Measurements from ENCODE around the gene COLEC12.

COLEC12 gene

GRCh38 chr18:475202-476031, 25.1 kb downstream of the COLEC12 start:
- in situ Hi-C loops (cut with MboI; ENCODE audit: low sequenced_read_pairs), result no loop called here

- in situ Hi-C loops (cut with MboI; ENCODE audit: low sequenced_read_pairs), result no loop called here
Observed at GRCh38 chr18:474416-474815, 26.1 kb downstream of the COLEC12 start.

- in situ Hi-C loops (cut with MboI; ENCODE audit: low sequenced_read_pairs), result no loop called here
Observed at GRCh38 chr18:473802-474201, 26.7 kb downstream of the COLEC12 start.

DNA sequence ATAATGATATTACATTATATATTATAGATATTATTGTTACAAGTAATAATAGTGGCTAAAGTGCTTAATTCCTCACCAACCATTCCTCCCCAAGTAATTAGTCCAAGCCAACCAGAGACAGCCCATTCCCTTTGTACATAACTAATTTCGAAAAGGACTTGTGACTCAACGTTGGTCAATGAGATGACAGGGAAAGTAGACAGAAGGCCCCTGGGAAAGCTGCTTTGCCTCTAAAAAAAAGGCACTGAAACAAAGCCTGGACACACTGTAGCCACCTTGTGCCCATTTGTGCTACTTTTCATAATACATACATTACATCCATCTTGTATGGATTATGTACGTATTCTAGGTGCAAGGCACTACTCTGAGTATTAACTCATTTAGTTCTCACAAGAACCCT, 28.8 kb downstream of the COLEC12 start:
- in situ Hi-C loops (cut with MboI; ENCODE audit: low sequenced_read_pairs), result no loop called here

DNA sequence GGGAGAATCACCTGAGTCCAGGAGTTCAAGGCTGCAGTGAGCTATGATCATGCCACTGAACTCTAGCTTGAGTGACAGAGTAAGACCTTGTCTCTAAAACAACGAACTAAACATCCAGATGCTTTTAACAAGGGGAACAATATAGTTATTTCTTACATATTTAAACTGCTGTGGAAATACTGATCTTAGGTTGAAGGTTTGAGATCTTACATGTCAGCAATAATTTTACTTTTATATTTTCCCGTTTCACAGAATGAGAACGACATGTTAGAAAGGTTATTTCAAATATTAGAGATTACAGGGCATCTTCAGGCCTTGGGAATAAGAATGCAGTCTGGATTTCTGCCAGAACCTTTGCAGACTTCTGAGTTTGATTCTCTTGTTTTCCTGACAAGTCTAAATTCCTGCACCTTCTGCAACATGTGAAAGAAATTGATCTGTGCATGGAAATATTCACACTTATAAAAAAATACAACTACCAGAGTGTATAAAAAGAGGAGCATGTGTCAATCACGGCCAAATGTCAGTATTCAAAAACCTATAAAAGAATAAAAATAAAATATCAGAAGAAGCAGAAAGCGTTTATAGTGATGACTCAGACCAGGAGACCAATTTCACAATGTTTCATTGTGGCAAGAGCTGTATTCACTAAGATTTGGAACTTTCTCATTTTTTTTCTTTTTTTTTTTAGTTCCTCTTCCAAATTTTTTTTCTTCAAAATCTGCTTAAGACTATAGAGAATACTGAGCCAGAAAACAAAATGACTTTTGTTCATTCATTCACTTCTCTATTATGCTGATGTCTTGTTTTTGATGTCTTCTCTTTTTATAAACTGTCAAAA, 29.6 kb downstream of the COLEC12 start:
- in situ Hi-C loops (cut with MboI; ENCODE audit: low sequenced_read_pairs), result no loop called here

DNA sequence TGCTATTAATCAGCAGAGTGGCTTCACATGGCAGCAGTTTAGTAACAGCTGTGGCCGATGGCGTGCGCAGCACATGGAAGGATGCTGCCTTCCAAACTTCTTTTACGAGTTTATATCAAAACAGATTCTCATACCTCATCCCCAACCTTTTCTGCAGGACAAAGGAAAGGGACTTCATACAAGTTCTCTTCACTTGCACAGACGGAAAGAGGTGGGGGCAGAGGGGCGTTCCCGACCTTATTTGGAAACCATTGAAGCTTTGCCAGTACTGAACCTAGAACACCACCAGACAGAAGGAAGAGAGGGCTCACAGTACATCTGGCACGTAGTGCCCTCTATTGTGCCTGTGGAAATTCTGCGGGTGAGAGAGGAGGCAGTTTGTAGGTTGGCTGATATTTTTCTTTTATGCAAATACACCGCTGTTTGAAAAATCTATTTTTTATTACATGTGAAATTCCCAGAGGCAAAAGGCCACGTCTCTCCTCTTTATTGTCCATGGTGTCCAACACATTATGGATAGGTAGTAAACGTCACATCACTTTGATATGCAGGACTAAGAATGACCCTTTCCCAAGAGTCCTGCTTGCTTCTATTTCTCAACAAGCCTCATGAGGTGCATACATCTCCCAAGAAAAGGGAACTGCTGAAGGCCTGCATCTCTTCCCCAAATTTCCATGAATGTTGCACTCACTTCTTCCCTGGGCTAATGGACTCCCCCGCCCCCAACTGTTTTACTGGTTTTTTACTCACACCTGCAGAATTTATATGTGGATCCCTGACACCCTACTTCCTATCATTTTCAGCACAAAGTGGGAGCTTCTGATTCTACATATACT, 31.3 kb downstream of the COLEC12 start:
- in situ Hi-C loops (cut with MboI; ENCODE audit: low sequenced_read_pairs), result no loop called here

- in situ Hi-C loops (cut with MboI; ENCODE audit: low sequenced_read_pairs), result no loop called here
Observed at GRCh38 chr18:463827-464541, 36.5 kb downstream of the COLEC12 start.

- in situ Hi-C loops (cut with MboI; ENCODE audit: low sequenced_read_pairs), result no loop called here
Observed at GRCh38 chr18:463403-463802, 37.1 kb downstream of the COLEC12 start.

GRCh38 chr18:461762-462161, 38.7 kb downstream of the COLEC12 start:
- in situ Hi-C loops (cut with MboI; ENCODE audit: low sequenced_read_pairs), result no loop called here

GRCh38 chr18:460791-461190, 39.7 kb downstream of the COLEC12 start:
- in situ Hi-C loops (cut with MboI; ENCODE audit: low sequenced_read_pairs), result no loop called here

DNA sequence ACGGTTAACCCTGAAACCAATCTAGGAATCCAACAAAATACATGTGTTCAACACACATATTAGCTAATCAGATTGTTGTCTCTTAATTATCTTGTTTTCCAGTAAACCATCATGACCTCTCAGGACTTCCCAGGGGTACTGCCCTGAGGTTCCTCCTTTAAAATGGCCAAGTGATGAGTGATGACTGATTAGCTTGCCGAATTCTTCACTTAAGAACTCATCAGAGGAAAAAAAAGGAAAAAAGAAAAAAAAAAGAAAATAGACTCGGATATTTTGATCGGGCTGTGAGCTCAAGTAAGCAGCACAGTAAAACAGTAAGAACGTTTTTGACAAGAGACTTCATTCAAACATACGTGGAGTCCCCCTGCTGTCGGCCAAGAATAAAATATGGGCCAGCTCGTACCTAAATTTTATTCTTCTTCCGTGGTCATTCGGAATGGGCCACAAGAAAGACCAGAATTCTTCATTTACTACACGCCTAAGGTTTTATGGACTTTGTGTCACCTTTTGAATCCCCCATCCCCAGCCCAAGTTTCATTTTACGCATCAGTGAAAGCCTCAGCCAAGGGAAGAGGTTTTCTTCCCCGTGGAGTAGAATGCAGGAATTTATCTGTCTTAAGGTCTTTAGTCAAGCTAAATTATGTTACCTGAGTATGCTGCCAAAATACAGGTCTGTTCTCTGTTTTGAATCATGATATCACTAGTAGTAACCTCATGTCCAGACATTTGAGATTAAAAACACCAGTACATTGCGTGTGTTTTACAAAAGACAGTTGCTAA, 40.5 kb downstream of the COLEC12 start:
- in situ Hi-C loops (cut with MboI; ENCODE audit: low sequenced_read_pairs), result no loop called here

DNA sequence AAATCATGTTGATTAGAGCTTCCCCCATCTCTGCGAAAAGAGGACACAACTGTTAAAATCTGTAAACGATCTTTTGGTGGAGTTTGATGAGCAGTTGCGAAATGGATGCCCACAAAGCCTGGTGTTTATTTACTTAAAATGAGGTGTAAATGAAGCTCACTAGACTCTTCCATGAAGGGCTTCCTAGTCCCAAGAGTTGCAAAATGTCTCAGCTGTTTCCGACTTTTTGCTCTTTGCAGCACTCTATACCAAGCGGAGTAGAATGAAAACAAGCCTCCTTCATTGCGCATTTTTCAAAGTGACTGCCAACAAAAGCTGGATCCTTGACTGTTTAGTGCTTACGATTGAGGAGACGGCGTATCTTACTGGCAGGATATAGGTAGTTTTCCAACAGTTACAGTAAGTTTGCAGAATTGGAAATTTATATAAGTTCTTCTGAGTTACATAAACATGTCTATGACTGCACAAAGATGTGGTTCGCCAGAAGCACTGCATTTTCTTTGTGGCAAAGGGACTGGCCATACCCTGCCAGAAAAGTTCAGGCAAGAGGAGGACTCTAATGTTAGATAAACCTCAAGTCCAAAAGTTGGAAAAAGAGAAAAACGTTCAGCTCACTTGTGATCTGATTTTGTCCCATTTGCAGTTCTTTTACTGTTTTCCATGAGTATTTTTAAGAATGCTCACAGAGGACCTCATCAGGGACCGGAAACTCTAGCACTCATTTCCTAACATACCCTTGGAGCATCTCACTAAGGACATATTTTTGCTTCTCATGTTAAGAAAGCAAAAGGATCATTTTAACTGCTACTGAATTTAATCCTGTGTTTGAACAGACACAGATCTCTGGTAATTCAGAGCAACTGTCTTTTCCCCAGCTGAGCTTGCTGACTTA, 42.7 kb downstream of the COLEC12 start:
- in situ Hi-C loops (cut with MboI; ENCODE audit: low sequenced_read_pairs), result no loop called here

- in situ Hi-C loops (cut with MboI; ENCODE audit: low sequenced_read_pairs), result no loop called here
Observed at GRCh38 chr18:457140-457519, 43.4 kb downstream of the COLEC12 start.

DNA sequence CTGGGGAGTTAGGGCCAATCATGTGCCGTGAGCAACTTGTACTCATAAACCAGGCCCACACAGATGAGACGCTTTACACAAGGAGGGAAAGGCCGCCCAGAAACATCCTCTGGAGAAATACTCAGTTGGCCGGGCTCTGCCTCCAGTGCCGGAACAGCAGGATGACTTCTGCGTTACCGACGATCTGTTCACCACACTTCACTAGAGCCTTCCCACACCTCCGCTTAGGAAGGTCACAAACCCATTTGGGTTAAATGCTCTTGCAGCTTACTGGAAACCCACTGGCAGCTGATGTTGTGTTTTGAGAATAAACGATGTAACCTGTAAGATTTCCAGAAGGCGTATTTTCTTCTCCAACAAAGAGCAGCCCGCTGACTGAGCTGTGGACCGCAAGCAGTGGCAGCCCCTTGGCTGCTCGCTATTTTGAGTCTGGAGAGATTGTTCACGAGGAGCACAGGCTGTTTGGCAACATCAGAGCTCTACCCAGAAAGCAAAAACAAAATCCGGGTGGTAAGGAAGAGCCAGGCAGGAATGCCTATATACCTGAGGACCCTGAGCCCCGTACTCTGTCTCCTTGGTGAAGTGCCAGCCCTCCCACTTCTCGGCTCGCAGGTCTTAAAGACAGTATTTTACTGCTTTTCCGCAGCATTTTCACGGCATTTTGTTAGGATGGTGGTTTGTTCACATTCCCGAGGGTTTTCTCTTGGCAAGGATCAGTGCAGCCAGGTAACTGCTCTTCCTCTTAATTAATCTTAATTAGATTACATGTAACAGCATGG, 44.0 kb downstream of the COLEC12 start:
- in situ Hi-C loops (cut with MboI; ENCODE audit: low sequenced_read_pairs), result no loop called here

DNA sequence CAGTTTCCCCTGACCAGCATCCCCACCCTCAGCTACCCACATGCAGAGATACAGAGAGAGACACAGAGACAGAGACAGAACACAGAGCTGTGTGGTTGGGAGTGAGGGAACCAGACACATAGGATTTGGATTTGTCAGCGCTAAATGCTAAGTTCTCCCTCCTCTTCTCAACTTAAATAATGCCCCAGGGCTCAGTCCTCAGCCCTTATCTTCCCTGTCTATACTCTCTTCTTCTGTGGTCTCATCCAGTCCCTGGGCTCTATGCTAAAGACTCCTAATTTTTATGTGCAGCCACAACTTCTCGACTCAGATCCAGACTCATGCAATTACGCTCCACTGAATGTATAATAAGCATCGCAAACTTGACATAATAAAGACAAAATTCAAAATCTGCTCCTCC, 47.1 kb downstream of the COLEC12 start:
- in situ Hi-C loops (cut with MboI; ENCODE audit: low sequenced_read_pairs), result no loop called here

GRCh38 chr18:452816-453215, 47.7 kb downstream of the COLEC12 start:
- in situ Hi-C loops (cut with MboI; ENCODE audit: low sequenced_read_pairs), result no loop called here

GRCh38 chr18:449374-449773, 51.1 kb downstream of the COLEC12 start:
- in situ Hi-C loops (cut with MboI; ENCODE audit: low sequenced_read_pairs), result no loop called here
